Measurements from ENCODE around the gene ENTPD6. TPM values are rescaled to one million over a fixed set of nuclear protein-coding genes. Genes with fewer than 3 reads are reported as not detected.
"Not testable (repeated sequence)": the region's sequence is repeated elsewhere in the genome, so short reads cannot be mapped to it uniquely, and the experiment has no call there.

ENTPD6 gene
- polyA plus RNA-seq, 1 donor from 2014 or later = 26.9 TPM

DNA sequence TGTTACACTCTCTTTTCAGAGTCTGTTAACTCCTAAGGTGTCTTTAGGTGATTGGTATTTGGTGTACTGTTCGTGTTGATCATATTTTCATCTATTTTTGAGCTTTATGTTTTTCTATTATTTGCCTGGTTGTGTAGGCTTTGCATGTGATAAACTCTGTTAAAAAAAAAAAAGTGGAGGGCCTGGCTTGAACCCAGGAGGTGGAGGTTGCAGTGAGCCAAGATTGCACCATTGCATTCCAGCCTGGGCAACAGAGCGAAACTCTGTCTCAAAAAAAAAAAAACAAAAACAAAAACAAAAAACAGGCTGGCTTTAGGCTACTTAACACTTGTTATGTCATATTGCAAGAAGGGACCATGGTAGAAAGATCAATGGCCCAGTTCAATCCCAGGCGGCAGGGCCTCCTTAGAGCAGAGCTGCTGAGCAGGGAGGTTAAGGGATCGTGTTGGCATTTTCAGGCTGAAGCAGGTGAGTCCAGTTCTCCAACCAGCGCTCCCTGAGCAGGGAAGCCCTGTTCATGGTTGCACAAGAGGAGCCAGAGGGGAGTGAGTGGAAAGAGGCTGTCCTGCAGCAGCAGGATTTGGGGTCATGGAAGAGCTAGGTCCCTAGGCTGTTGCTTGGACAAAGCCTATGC lies 60.8 kb downstream of the ENTPD6 start:
- no peaks in the 10 kb centered on the region for H3K9me3 Mint-ChIP-seq
- no peak overlapping the region for H3K27ac Mint-ChIP-seq
- peaks cover 3% of the 10 kb centered on the region for H3K36me3 Mint-ChIP-seq
- H3K4me3 Mint-ChIP-seq = no peak overlapping the region
- peaks cover 2 to 4% (median 3%) of the 10 kb centered on the region in 3 donors for H3K4me1 Mint-ChIP-seq
- no peaks in the 10 kb centered on the region for H3K27me3 Mint-ChIP-seq

DNA sequence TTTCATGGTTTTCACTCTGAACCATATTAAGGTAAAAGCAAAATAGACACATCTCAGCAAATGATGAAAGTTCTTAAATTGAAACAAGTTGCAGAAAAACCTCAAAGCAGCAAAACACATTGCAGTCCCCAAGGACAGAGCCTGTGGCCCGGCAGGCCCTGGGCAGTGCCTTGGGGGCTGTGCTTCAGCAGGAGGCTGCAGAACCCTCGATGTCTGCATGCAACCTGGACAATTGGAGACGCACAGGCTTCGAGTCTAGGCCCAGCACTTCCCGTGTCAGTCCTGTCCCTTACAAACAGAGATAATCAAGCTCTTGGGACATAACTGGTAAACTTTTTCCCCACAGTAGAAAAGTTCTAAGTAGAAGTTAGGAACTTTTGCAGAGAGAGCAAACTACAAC lies 61.6 kb downstream of the ENTPD6 start:
- H3K27ac Mint-ChIP-seq = no peak overlapping the region
- no peaks in the 10 kb centered on the region for H3K27me3 Mint-ChIP-seq
- H3K9me3 Mint-ChIP-seq = peaks cover 0 to 4% (median 0%) of the 10 kb centered on the region in 3 donors
- peaks cover 0 to 4% (median 2%) of the 10 kb centered on the region in 3 donors for H3K4me1 Mint-ChIP-seq
- H3K4me3 Mint-ChIP-seq = no peak overlapping the region
- peaks cover 5% of the 10 kb centered on the region for H3K36me3 Mint-ChIP-seq

DNA sequence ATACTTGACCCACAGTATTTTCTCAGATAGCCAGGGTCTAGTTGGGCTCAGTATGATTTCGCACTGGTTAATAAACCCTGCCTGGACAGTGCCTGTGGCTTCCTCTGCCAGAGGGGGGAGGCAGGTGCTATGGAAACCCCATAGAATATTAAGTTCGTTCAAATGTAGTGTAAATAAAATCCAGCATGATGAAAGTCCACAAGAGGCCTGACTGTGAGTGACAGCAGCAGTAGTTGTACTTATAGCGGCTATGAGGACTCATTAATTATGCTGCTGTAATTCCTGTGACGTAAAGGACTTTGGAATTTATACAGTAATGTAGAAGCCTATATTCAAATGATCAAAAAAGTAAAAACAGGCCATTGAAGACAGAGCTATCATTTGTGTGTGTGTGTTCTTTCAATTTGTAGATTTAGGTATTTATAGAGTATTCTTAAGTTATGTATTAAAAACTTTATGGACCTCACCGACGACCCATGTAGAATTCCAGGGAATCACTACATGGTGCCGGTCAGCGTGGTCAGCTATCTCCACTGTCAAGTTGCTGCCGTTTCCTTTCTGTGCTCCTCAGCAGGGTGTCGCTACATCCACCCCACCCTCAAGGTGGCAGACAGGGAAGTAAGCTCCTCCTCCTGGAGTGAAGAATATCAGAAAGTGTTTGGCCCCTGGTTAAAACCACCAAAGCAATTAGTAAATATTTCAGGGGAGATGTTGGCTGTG lies 62.4 kb downstream of the ENTPD6 start:
- H3K9me3 Mint-ChIP-seq = peaks cover 0 to 4% (median 0%) of the 10 kb centered on the region in 3 donors
- no peaks in the 10 kb centered on the region for H3K27me3 Mint-ChIP-seq
- H3K4me3 Mint-ChIP-seq = no peak overlapping the region
- H3K27ac Mint-ChIP-seq = no peak overlapping the region
- peaks cover 8% of the 10 kb centered on the region for H3K36me3 Mint-ChIP-seq
- peaks cover 0 to 4% (median 2%) of the 10 kb centered on the region in 3 donors for H3K4me1 Mint-ChIP-seq

DNA sequence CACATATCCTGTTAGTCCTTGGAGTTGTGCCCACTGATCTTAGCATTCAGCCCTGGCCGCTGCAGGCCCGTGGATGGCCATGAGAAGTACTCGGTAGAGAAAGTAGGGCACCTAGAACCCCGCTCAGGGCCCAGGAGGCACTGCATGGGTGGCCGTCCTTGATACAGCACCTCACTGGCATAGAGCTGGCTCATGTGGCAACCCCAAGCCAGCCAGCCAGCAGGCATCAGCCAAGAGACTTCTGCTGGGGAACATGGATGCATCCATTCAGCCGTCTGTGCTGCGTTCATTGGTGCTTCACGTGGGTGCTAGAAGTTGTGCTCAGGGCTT lies 62.9 kb downstream of the ENTPD6 start:
- Mint-ChIP-seq H3K9me3 (peaks cover 0 to 4% (median 0%) of the 10 kb centered on the region in 3 donors), H3K27me3 (no peaks in the 10 kb centered on the region), H3K4me3 (no peak overlapping the region), H3K27ac (no peak overlapping the region), H3K4me1 (peaks cover 2 to 5% (median 4%) of the 10 kb centered on the region in 3 donors), H3K36me3 (peaks cover 10% of the 10 kb centered on the region)

DNA sequence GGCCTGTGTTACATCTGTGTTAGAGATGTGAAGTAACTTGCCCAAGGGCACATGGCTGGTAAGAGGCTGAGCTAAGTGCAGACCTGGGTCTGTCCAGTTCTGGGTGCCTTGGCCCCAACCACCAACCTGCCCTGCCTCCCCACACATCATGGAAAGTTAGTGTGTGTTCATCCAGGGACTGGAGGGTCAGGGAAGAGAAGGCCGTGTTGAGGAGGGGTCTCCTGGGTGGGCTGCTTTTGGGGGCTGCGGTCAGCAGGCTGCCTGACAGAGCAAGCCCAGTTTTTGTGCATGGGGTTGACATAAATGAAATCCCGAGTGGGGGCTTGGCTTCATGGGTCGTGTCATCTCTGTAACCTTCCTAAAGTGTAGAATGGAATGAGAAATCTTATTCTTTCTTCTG lies 63.3 kb downstream of the ENTPD6 start:
- Mint-ChIP-seq H3K27me3 (no peaks in the 10 kb centered on the region), H3K27ac (peak overlapping the region in 1 of 3 donors; percentile 63), H3K36me3 (peaks cover 10% of the 10 kb centered on the region), H3K4me3 (no peak overlapping the region), H3K4me1 (peaks cover 2 to 5% (median 4%) of the 10 kb centered on the region in 3 donors), H3K9me3 (peaks cover 0 to 4% (median 0%) of the 10 kb centered on the region in 3 donors)

DNA sequence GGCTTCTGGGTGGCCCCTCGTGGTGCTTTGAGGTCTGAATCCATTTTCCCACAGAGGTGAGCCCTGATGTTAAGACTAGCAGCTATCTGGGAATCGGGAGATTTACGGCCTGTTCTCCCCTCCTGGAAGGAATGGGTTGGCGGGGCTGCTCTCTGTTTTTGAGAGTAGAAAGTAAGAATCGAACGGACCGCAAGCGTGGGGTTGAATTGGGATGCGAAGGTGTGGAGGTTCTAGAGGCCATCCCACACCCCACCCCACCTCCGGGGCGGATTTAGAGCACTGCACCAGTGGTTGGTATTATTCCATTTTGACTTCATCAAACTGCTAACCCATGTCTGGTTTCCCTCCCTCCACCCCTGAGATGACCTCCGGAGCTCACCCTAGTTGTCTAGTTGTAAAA lies 63.8 kb downstream of the ENTPD6 start:
- Mint-ChIP-seq H3K4me3 (no peak overlapping the region), H3K27ac (no peak overlapping the region), H3K4me1 (peaks cover 2 to 5% (median 4%) of the 10 kb centered on the region in 3 donors), H3K27me3 (no peaks in the 10 kb centered on the region), H3K9me3 (peaks cover 0 to 4% (median 0%) of the 10 kb centered on the region in 3 donors), H3K36me3 (peaks cover 13% of the 10 kb centered on the region)

DNA sequence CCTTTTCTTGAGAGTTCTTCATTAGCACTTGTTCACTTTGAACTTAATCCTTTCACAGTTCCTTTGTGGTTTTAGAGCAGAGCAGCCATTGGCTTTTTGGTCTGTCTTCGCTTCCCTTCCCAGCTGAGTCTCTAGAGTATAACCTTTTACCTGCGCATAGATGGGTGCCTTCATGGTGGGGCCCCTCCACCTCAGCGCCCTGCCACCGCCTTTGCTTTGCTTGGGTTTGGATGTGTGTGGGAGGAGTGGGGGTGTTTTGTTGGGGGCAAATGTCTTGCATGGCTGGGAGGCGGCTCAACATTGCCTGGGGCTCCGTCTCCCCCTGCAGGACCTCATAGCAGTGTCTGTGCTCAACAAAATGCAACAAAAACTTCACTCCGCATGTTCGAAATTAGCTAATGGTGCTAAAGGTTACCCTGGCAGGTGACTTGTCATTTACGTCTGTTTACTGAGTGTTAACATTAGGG lies 64.3 kb downstream of the ENTPD6 start:
- Mint-ChIP-seq H3K9me3 (peaks cover 0 to 4% (median 0%) of the 10 kb centered on the region in 3 donors), H3K27me3 (no peaks in the 10 kb centered on the region), H3K36me3 (peaks cover 17% of the 10 kb centered on the region), H3K4me3 (no peak overlapping the region), H3K4me1 (peaks cover 0 to 5% (median 4%) of the 10 kb centered on the region in 3 donors), H3K27ac (no peak overlapping the region)

DNA sequence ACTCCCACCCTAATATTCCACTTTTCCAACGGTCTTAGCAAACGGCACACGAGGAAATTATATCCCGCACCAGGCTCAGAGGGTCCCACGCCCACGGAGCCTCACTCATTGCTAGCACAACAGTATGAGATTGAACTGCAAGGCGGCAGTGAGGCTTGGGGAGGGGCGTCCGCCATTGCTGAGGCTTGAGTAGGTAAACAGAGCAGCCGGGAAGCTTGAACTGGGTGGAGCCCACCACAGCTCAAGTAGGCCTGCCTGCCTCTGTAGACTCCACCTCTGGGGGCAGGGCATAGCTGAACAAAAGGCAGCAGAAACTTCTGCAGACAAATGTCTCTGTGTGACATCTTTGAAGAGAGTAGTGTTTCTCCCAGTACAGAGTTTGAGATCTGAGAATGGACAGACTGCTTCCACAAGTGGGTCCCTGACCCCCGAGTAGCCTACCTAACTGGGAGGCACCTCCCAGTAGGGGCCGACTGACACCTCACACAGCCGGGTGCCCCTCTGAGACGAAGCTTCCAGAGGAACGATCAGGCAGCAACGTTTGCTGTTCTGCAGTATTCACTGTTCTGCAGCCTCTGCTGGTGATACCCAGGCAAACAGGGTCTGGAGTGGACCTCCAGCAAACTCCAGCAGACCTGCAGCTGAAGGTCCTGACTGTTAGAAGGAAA lies 65.4 kb downstream of the ENTPD6 start:
- H3K27me3 Mint-ChIP-seq, H3K4me1 Mint-ChIP-seq, H3K4me3 Mint-ChIP-seq, H3K9me3 Mint-ChIP-seq, H3K27ac Mint-ChIP-seq: not testable (repeated sequence)
- H3K36me3 Mint-ChIP-seq = peaks cover 20% of the 10 kb centered on the region

DNA sequence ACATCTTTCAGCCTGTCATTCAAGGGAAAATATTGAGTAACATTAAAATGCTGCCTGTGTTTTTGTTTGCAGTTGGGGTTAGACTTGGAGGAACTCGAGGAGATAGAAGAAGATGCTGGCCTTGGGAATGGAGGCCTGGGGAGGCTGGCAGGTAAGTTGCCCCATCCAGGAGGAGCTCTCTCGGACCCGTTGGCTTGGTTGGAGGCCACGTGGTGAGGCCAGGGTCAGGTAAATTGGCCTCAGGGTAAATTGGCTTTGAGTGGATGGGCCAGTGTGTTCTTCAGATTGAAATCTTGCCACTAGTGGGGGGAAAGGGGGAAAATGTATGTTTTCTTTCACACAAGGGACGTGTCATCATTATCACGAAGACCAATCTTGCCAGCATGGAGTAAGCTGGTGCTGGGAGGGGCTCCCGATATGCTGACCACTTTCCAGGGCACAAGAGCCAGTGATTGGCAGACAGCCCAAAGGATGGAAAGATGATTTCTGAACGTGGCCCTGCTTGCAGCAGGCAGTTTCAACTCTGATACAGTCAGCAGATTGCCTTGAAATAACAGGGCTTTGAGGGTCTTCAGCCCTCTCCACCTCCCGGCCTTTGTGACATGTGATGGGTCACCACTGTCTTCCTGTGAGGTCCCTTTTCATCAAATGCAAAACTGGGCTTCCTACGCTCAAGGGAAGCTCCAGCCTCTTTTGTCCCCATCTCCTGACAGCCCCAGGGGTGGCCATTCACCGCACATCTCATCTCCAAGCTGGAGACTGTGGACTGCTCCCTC lies 73.7 kb downstream of the ENTPD6 start:
- H3K4me3 Mint-ChIP-seq = no peak overlapping the region
- H3K36me3 Mint-ChIP-seq = peaks cover 12% of the 10 kb centered on the region
- no peak overlapping the region for H3K27ac Mint-ChIP-seq
- peaks cover 4 to 11% (median 7%) of the 10 kb centered on the region in 3 donors for H3K4me1 Mint-ChIP-seq
- no peaks in the 10 kb centered on the region for H3K27me3 Mint-ChIP-seq
- peaks cover 0 to 1% (median 0%) of the 10 kb centered on the region in 3 donors for H3K9me3 Mint-ChIP-seq

DNA sequence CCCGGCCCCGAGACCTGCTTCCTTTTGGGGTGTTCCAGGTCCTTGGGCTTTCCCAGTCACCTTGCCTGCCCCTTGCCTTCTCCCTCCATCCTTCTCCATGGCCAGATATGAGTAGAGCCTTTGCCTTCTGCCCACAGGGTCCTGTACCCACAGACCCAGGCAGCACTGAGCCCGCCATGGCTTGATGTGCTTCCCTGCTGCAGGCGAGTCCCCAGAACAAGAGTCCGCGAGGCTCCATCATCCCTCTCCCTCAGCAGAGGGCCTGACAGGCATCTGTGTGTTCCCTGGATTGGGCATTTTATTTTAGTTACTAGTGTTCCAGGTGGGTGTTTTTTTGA lies 74.3 kb downstream of the ENTPD6 start:
- no peaks in the 10 kb centered on the region for H3K27me3 Mint-ChIP-seq
- peaks cover 4 to 11% (median 7%) of the 10 kb centered on the region in 3 donors for H3K4me1 Mint-ChIP-seq
- H3K27ac Mint-ChIP-seq = peak overlapping the region in 1 of 3 donors; percentile 65
- H3K36me3 Mint-ChIP-seq = peaks cover 8% of the 10 kb centered on the region
- H3K4me3 Mint-ChIP-seq = no peak overlapping the region
- peaks cover 0 to 1% (median 0%) of the 10 kb centered on the region in 3 donors for H3K9me3 Mint-ChIP-seq

DNA sequence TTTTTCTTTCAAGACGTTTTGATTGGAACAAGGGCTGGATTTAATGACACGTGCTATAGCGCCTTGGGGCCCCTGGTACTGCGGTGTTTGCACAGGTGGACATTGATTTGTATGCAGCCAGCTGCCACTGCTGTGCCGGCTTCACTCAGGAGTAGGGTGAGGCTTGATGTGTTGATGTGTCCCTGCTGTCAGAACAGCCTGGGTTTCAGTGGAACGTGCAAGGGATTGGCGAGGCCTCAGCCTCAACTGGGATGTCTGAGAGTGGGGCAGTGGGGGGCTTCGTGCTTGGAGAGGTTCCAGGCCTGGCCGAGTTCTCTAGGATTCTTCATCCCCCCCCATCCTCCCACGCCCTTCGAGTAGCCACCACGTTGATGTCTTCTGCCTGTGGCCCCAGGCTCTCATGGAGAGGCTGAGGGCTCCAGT lies 75.3 kb downstream of the ENTPD6 start:
- peaks cover 5% of the 10 kb centered on the region for H3K36me3 Mint-ChIP-seq
- no peaks in the 10 kb centered on the region for H3K27me3 Mint-ChIP-seq
- peaks cover 4 to 11% (median 7%) of the 10 kb centered on the region in 3 donors for H3K4me1 Mint-ChIP-seq
- no peaks in the 10 kb centered on the region for H3K9me3 Mint-ChIP-seq
- no peak overlapping the region for H3K27ac Mint-ChIP-seq
- no peak overlapping the region for H3K4me3 Mint-ChIP-seq

DNA sequence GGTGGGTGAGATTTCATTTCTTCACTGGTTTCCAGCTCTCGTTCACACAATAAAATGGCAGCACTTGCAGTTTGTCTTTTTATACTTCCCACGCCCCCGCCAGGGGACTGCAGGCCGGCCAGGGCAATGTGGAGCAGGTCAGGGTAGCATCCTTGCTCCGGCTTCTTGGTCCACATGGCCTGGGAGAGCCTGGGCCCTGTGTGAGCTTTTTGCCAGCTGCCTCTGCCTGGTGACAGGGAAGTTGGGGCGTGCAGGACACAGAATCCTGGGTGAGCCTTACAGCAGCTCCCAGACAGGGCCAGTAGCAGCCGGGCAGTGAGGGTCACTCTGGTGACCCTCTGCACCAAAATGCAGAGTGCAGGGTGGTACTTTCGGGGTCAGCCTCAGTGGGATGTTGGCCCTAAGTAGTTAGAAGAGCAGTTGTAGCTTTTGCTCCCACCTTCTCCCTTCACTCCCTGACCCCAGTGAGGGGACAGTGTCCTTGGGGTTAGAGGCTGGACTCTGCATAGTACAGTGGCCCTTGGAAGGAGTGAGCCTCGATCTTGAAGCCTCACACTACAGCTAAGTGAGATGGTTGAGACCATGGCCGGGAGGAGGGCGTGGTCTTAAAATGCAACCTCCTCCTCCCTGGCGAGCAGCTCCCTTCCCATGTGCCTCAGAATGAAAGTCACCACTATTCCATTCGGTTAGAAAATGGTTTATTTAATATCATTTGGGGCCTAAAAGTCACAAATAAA lies 76.1 kb downstream of the ENTPD6 start:
- no peaks in the 10 kb centered on the region for H3K9me3 Mint-ChIP-seq
- peaks cover 4 to 11% (median 5%) of the 10 kb centered on the region in 3 donors for H3K4me1 Mint-ChIP-seq
- peaks cover 5% of the 10 kb centered on the region for H3K36me3 Mint-ChIP-seq
- H3K27ac Mint-ChIP-seq = no peak overlapping the region
- no peak overlapping the region for H3K4me3 Mint-ChIP-seq
- no peaks in the 10 kb centered on the region for H3K27me3 Mint-ChIP-seq

DNA sequence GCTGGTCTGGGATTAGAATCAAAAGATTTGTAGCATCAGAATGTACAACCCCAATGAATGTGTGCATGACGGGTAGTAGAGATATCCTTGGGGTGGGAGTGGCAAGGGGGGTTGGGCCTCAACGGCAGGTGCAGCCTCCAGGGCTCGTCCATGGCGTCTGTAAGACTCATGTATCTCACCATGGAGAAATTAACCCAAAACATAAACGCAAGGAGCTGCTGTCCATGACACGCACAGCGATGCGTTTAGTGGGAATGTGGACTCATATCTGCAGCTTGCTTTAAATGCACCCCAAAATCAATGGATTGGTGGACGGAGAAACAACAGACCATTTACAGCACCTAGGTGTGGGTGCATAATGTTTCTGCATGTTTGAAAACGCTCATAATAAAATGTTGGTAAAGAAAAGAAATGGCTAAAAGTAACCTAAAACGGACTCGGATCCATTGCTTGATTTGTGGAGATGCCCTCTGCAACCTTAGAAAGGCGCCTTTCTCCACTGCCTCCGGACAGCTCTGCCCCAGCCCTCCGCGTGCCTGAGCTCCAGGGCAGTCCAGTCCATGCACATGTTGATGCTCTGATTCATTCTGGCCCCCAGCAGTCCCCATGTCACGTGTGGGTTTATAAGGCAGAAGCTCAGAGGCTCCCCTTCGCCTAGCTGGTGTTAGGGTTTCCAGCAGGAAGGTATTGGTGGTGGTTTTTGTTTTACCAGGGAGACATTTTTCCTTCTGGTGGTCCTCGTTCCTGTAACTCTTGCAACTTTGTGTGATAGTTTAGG lies 76.9 kb downstream of the ENTPD6 start:
- Mint-ChIP-seq H3K4me3 (no peak overlapping the region), H3K9me3 (no peaks in the 10 kb centered on the region), H3K36me3 (no peaks in the 10 kb centered on the region), H3K27me3 (no peaks in the 10 kb centered on the region), H3K27ac (no peak overlapping the region), H3K4me1 (peaks cover 0 to 3% (median 0%) of the 10 kb centered on the region in 3 donors)

DNA sequence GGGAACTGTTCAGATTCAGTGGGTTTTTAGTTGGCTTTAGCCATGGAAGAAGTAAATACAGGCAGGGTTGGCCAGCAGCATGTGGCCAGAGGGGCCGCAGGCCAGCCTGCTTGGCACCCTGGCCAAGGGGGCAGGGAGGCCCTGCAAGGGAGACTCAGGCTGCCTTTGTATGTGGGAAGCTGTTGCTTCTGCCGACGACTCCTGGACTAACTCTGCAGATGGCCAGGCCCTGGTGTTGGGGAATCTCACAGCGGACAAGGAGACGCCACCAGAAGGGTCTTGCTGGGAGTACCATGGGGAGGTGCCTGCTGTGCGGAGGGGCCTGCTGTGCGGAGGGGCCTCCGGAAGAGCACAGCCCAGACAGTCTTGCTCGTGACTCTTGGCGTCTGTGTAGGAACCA lies 77.5 kb downstream of the ENTPD6 start:
- Mint-ChIP-seq H3K4me1 (no peaks in the 10 kb centered on the region), H3K36me3 (no peaks in the 10 kb centered on the region), H3K4me3 (no peak overlapping the region), H3K27me3 (no peaks in the 10 kb centered on the region), H3K9me3 (no peaks in the 10 kb centered on the region), H3K27ac (no peak overlapping the region)
